Skeletal muscle satellite cell (primary cell): ENCODE results near the gene OAS1. TPM values are rescaled to one million over a fixed set of nuclear protein-coding genes. Genes with fewer than 3 reads are reported as not detected.
A peak's percentile ranks its signal among the peaks of the same experiment; 100 is the strongest.

ENCODE experiments used
- H3K27me3 ChIP-seq: 2 replicates; pipeline ENCODE4 v1.7.0; 2013; ENCODE audit warnings: low read length; ENCODE audit not compliant: control insufficient read depth, insufficient read depth
- H3K36me3 ChIP-seq: 2 replicates; pipeline ENCODE4 v1.7.0; 2013; ENCODE audit warnings: mild to moderate bottlenecking, control low read depth, low read length; ENCODE audit not compliant: insufficient read depth
- H3K4me1 ChIP-seq: 2 replicates; pipeline ENCODE4 v1.7.0; 2013; ENCODE audit warnings: low read length; ENCODE audit not compliant: control insufficient read depth, insufficient read depth
- H3K4me2 ChIP-seq: 2 replicates; pipeline ENCODE4 v1.7.0; 2013; ENCODE audit warnings: mild to moderate bottlenecking, low read length
- H3K4me3 ChIP-seq: 2 replicates; pipeline ENCODE4 v1.7.0; 2013; ENCODE audit warnings: low read length
- H3K9ac ChIP-seq: 2 replicates; pipeline ENCODE4 v1.7.0; 2013; ENCODE audit warnings: mild to moderate bottlenecking, low read depth, low read length, moderate library complexity
- H3K9me3 ChIP-seq: replicated peaks from 2 replicates; pipeline ENCODE4 v1.7.0; 2013; ENCODE audit warnings: mild to moderate bottlenecking, control low read depth, low read length
- total RNA-seq: library from RNA; depleted of rRNA; stranded (reverse); fragments of >200 nt; gene quantifications from 2 replicates; pipeline ENCODE4 v1.2.3, GENCODE V29; 2012; rRNA removed

The OAS1 gene
- 1.5 and 8.1 TPM in 2 replicates for total RNA-seq

DNA sequence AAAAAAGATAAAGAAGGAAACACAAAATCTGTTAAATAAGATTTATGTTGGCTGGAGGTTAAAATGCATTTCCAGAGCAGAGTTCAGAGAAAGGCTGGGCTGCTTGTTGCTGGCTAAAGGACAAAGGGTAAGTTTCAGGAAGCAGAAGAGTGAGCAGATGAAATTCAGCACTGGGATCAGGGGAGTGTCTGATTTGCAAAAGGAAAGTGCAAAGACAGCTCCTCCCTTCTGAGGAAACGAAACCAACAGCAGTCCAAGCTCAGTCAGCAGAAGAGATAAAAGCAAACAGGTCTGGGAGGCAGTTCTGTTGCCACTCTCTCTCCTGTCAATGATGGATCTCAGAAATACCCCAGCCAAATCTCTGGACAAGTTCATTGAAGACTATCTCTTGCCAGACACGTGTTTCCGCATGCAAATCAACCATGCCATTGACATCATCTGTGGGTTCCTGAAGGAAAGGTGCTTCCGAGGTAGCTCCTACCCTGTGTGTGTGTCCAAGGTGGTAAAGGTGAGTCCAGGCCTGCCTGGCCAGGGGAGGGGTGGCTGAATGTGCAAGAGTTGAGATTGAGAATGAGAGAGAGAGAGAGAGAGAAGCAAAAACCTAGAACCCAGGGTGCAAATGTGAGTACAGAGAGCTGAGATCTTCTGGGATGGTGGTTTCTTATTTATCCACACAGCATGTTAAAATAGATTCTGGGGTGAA is at the start of gene OAS1:
Gene OAS1, plus strand, starts transcription at position 251 of the 703 bp plus-strand sequence. Its CDS starts 78 bp downstream, at position 329.
- Histone ChIP-seq H3K9ac (no peak within 1 kb of the TSS), H3K4me1 (peaks cover 12% of the 10 kb centered on the region)

GRCh38 chr12:112859291-112859690 is 47.5 kb upstream of the OAS1 start:
- H3K4me1 ChIP-seq, result no peaks in the 10 kb centered on the region
- no peak overlapping the region for H3K4me3 ChIP-seq
- H3K36me3 ChIP-seq, result no peaks in the 10 kb centered on the region
- H3K4me2 ChIP-seq, result no peak overlapping the region
- H3K9ac ChIP-seq, result no peak overlapping the region
- H3K27me3 ChIP-seq, result peaks cover under 1% of the 10 kb centered on the region
- H3K9me3 ChIP-seq, result no peaks in the 10 kb centered on the region

More for the DNA sequence above, at the start of gene OAS1:
- Histone ChIP-seq H3K4me3 (peak within 1 kb of the TSS; percentile 44), H3K9me3 (no peaks in the 10 kb centered on the region), H3K36me3 (no peaks in the 10 kb centered on the region), H3K4me2 (peak within 1 kb of the TSS; percentile 65), H3K27me3 (peaks cover 18% of the 10 kb centered on the region)

- Histone ChIP-seq H3K36me3 (no peaks in the 10 kb centered on the region), H3K4me3 (no peak overlapping the region), H3K9me3 (no peaks in the 10 kb centered on the region), H3K4me1 (no peaks in the 10 kb centered on the region), H3K9ac (no peak overlapping the region), H3K4me2 (no peak overlapping the region), H3K27me3 (peaks cover 3% of the 10 kb centered on the region)
These were observed 46.6 kb upstream of the OAS1 start for GRCh38 chr12:112860181-112860580.

DNA sequence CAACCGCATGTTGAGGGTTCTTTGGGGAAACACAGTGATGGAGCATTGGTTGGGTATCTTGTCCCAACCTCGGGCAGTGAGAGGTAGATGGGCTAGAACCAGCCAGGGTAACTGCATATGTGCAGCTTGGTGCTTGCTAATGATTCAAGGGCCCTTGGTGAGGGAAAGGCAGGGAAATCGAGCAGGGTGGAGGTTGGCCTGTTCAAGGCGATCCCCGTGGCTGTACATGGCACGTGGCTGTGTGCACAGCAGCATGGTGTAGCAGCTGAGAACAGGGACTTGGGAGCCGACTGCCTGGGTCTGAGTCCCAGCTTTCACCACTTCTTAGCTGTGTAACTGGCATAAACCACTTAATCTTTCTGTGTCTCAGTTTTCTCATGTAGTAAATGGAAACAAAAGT is 45.5 kb upstream of the OAS1 start:
- Histone ChIP-seq H3K4me3 (no peak overlapping the region), H3K27me3 (peaks cover 3% of the 10 kb centered on the region), H3K4me1 (no peaks in the 10 kb centered on the region), H3K36me3 (no peaks in the 10 kb centered on the region), H3K4me2 (no peak overlapping the region), H3K9me3 (no peaks in the 10 kb centered on the region), H3K9ac (no peak overlapping the region)

GRCh38 chr12:112862636-112863290 is 44.0 kb upstream of the OAS1 start:
- Histone ChIP-seq H3K4me3 (no peak overlapping the region), H3K4me1 (no peaks in the 10 kb centered on the region), H3K9ac (no peak overlapping the region)

GRCh38 chr12:112868459-112869041 is 38.2 kb upstream of the OAS1 start:
- H3K9me3 ChIP-seq, result no peaks in the 10 kb centered on the region
- peaks cover 6% of the 10 kb centered on the region for H3K27me3 ChIP-seq
- H3K9ac ChIP-seq, result no peak overlapping the region
- H3K36me3 ChIP-seq, result no peaks in the 10 kb centered on the region
- H3K4me3 ChIP-seq, result no peak overlapping the region
- no peaks in the 10 kb centered on the region for H3K4me1 ChIP-seq
- H3K4me2 ChIP-seq, result no peak overlapping the region

More at GRCh38 chr12:112862636-112863290, 44.0 kb upstream of the OAS1 start:
- H3K4me2 ChIP-seq, result no peak overlapping the region
- no peaks in the 10 kb centered on the region for H3K9me3 ChIP-seq
- H3K27me3 ChIP-seq, result peaks cover 3% of the 10 kb centered on the region
- no peaks in the 10 kb centered on the region for H3K36me3 ChIP-seq

DNA sequence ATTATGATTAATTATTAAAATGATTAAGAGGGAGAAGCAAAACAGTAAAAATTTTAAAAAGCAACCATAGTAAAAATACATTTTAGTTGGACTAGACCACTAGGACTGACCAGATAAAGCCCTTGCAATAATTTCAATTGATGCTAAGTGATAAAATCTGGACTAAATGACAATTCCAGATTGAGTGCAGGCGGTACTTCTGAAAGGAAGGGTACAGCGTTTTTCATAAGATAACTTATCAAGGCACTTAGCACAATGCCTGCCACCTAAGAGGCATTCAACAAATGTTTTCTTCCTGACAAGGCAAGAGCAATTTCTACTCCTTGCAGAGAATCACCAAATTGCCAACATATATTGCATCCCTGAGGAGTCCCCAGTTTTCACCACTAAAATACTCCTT is 37.7 kb upstream of the OAS1 start:
- Histone ChIP-seq H3K4me2 (no peak overlapping the region), H3K27me3 (peaks cover 8% of the 10 kb centered on the region), H3K9ac (no peak overlapping the region), H3K36me3 (no peaks in the 10 kb centered on the region), H3K4me1 (no peaks in the 10 kb centered on the region), H3K4me3 (no peak overlapping the region), H3K9me3 (no peaks in the 10 kb centered on the region)

DNA sequence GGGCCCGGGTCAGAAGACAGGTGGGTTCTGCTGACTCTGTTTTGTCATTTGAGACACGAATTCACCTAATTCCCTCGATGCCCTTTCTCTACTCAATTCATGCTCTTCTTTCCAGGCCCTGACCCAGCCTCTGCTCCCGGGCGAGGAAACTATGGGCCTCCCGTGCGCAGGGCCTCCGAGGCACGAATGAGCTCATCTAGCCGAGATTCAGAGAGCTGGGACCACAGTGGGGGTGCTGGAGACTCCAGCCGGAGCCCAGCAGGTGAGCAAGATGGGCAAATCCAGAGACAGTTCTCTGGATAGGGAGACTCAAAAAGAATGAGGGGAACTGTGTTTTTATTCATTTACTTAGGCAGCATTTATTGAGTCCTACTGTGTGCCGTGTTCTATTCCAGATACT is 37.0 kb upstream of the OAS1 start:
- no peak overlapping the region for H3K4me3 ChIP-seq
- H3K9me3 ChIP-seq, result no peaks in the 10 kb centered on the region
- H3K9ac ChIP-seq, result no peak overlapping the region
- no peaks in the 10 kb centered on the region for H3K4me1 ChIP-seq
- H3K27me3 ChIP-seq, result peaks cover 6% of the 10 kb centered on the region
- no peak overlapping the region for H3K4me2 ChIP-seq
- H3K36me3 ChIP-seq, result no peaks in the 10 kb centered on the region

DNA sequence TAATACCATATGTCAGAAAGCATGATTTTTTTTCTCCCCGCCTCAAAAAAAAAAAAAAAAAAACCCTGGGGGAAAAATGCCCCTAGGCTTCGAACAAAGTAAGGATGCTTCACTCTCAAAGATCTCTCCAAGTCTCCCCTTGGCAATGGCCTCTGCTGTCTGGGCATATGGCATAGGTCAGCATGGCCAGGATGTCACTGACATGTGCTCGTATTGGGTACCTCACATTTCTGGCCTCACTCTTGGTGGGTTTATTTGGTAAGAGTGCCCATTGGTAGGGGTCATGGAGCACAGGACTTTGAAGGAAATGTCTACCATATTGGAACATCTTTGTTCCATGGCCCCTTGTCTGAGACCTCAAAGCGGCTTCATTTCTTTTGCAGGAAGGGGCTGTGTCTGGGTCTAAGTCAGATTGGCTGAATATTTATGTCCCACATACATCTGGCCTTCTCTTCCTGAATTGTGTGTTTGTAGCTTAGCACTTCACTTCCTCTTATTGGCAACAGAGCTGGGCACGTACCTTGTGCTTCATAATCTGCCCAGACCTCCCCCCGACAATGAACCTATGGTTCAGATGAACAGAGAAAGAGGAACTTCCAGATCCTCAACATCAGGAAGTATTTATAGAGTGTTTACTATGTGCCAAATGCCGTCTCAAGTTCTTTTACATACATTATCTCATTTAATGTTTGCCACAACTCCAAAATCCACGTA is 36.3 kb upstream of the OAS1 start:
- Histone ChIP-seq H3K4me3 (no peak overlapping the region), H3K4me2 (no peak overlapping the region), H3K9me3 (no peaks in the 10 kb centered on the region), H3K36me3 (no peaks in the 10 kb centered on the region), H3K4me1 (no peaks in the 10 kb centered on the region), H3K9ac (no peak overlapping the region), H3K27me3 (peaks cover 7% of the 10 kb centered on the region)

DNA sequence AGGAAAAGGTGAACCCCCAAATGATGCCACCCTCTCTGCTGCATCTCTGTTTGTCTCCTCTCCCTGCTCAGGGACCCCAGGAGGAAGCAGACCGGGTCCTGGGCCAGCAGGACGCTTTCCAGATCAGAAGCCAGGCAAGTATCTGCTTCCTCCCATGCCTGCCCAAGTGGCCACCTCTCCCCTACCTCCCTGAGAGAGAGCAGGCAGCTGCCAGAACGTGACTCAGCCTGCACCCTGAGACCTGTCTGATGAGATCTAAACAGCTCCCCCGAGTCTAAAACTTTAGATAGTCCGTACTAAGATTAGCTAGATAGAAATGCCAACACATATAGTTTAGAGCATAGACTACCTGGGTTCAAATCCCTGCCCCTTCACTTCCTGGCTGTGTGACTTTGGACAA is 31.2 kb upstream of the OAS1 start:
- H3K27me3 ChIP-seq, result peaks cover 36% of the 10 kb centered on the region
- H3K4me2 ChIP-seq, result no peak overlapping the region
- H3K4me1 ChIP-seq, result no peaks in the 10 kb centered on the region
- H3K4me3 ChIP-seq, result no peak overlapping the region
- no peak overlapping the region for H3K9ac ChIP-seq
- no peaks in the 10 kb centered on the region for H3K36me3 ChIP-seq
- H3K9me3 ChIP-seq, result no peaks in the 10 kb centered on the region

DNA sequence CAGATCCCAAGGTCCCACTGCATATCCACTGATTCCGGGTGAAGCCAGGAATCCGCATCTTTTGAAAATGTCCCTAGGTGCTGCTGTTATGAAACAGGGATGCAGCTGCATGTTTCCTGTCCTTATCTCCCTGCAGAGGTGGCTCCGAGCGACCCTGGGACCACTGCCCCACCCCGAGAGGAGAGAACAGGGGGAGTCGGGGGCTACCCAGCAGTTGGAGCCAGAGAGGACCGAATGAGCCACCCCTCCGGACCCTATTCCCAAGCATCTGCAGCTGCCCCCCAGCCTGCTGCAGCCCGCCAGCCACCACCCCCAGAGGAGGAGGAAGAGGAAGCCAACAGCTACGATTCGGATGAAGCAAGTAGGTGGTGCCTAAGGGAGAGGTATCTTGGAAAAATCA is 30.3 kb upstream of the OAS1 start:
- Histone ChIP-seq H3K9ac (no peak overlapping the region), H3K4me3 (no peak overlapping the region), H3K4me2 (no peak overlapping the region), H3K9me3 (no peaks in the 10 kb centered on the region), H3K27me3 (peaks cover 36% of the 10 kb centered on the region), H3K4me1 (no peaks in the 10 kb centered on the region), H3K36me3 (no peaks in the 10 kb centered on the region)
